CD14-positive monocyte (primary cell): Measurements from ENCODE around the gene LPO. TPM values are rescaled to one million over a fixed set of nuclear protein-coding genes. Genes with fewer than 3 reads are reported as not detected.

Experiments
- DNase-seq, 3 donors: peaks; one replicate each; pipeline ENCODE4 v3.0.0-alpha.2; 2011 to 2022
- H2AFZ ChIP-seq: 2 replicates; pipeline ENCODE4 v1.6.0; 2012; ENCODE audit warnings: mild to moderate bottlenecking, low read depth, low read length, inconsistent platforms; ENCODE audit not compliant: insufficient read depth, poor library complexity, severe bottlenecking
- H3K27ac ChIP-seq, 2 donors: 1 replicate in 1 of 2; 2 replicates in 1 of 2; pipeline ENCODE4 v1.5.1; 2012 to 2013; ENCODE audit warnings: low read length in 2 of 2, control low read depth in 1 of 2, inconsistent platforms in 1 of 2, low read depth in 1 of 2, mild to moderate bottlenecking in 1 of 2
- H3K27me3 ChIP-seq, 2 donors: one replicate each; pipeline versions ENCODE4 v1.6.0 to v1.6.1; 2011 to 2013; ENCODE audit warnings: low read length in 2 of 2; ENCODE audit not compliant: control insufficient read depth in 2 of 2, insufficient read depth in 2 of 2
- H3K36me3 ChIP-seq, 2 donors: replicated peaks in 1 of 2; 1 replicate in 1 of 2; 2 replicates in 1 of 2; pipeline versions ENCODE4 v1.5.1 to v1.6.1; 2012 to 2013; ENCODE audit warnings: low read length in 2 of 2, control low read depth in 1 of 2, inconsistent platforms in 1 of 2, mild to moderate bottlenecking in 1 of 2; ENCODE audit not compliant: insufficient read depth in 2 of 2, control insufficient read depth in 1 of 2
- H3K4me1 ChIP-seq, 2 donors: 1 replicate in 1 of 2; 2 replicates in 1 of 2; pipeline versions ENCODE4 v1.5.1 to v1.6.1; 2012 to 2013; ENCODE audit warnings: low read length in 2 of 2, control low read depth in 1 of 2, inconsistent platforms in 1 of 2, mild to moderate bottlenecking in 1 of 2, moderate library complexity in 1 of 2; ENCODE audit not compliant: insufficient read depth in 2 of 2, control insufficient read depth in 1 of 2
- H3K4me2 ChIP-seq: replicated peaks from 2 replicates; pipeline ENCODE3; 2012; ENCODE audit warnings: low read length, moderate library complexity, mild to moderate bottlenecking; ENCODE audit not compliant: poor library complexity, severe bottlenecking; ENCODE audit errors: extremely low read depth
- H3K4me3 ChIP-seq, 3 experiments: fragments of 200-600 bp in 1 of 3; sonication (generic) in 1 of 3; replicated peaks in 1 of 3; 1 replicate in 2 of 3; 2 replicates in 1 of 3; pipeline ENCODE4 v1.5.1; 2011 to 2013; ENCODE audit warnings: low read length in 3 of 3, mild to moderate bottlenecking in 3 of 3, control low read depth in 2 of 3, low read depth in 2 of 3, inconsistent platforms in 1 of 3, moderate library complexity in 1 of 3
- H3K79me2 ChIP-seq: 2 replicates; pipeline ENCODE4 v1.6.0; 2012; ENCODE audit warnings: mild to moderate bottlenecking, control low read depth, inconsistent platforms, low read length, moderate library complexity; ENCODE audit not compliant: insufficient read depth
- H3K9ac ChIP-seq: 2 replicates; pipeline ENCODE4 v1.6.0; 2017; ENCODE audit warnings: low read length, mild to moderate bottlenecking; ENCODE audit not compliant: insufficient read depth, poor library complexity, severe bottlenecking
- H3K9me3 ChIP-seq, 2 donors: replicated peaks in 1 of 2; 1 replicate in 1 of 2; 2 replicates in 1 of 2; pipeline versions ENCODE4 v1.5.1 to v1.6.1; 2012 to 2013; ENCODE audit warnings: low read length in 2 of 2, control low read depth in 1 of 2; ENCODE audit not compliant: control insufficient read depth in 1 of 2, insufficient read depth in 1 of 2
- H4K20me1 ChIP-seq: 2 replicates; pipeline ENCODE4 v1.6.0; 2012; ENCODE audit warnings: mild to moderate bottlenecking, low read length, control low read depth, moderate library complexity; ENCODE audit not compliant: insufficient read depth
- H3K27ac Mint-ChIP-seq, 7 donors: one replicate each; pipeline ENCODE4 v1.8.0; 2020; ENCODE audit warnings: mild to moderate bottlenecking in 7 of 7, mixed read lengths in 7 of 7, moderate library complexity in 6 of 7, inconsistent platforms in 2 of 7
- H3K27me3 Mint-ChIP-seq, 3 donors: one replicate each; pipeline ENCODE4 v1.8.0; 2021 to 2022; ENCODE audit warnings: low read depth in 3 of 3, mild to moderate bottlenecking in 3 of 3, mixed read lengths in 3 of 3, moderate library complexity in 3 of 3, inconsistent platforms in 1 of 3
- H3K36me3 Mint-ChIP-seq, 2 donors: one replicate each; pipeline ENCODE4 v1.8.0; 2020; ENCODE audit warnings: mixed read lengths in 2 of 2, inconsistent platforms in 1 of 2, mild to moderate bottlenecking in 1 of 2
- H3K4me1 Mint-ChIP-seq: one replicate; pipeline ENCODE4 v1.8.0; 2020; ENCODE audit warnings: mild to moderate bottlenecking, mixed read lengths
- H3K4me3 Mint-ChIP-seq, 2 donors: one replicate each; pipeline ENCODE4 v1.8.0; 2020; ENCODE audit warnings: mild to moderate bottlenecking in 2 of 2, mixed read lengths in 2 of 2, moderate library complexity in 1 of 2
- H3K9me3 Mint-ChIP-seq, 7 donors: one replicate each; pipeline ENCODE4 v1.8.0; 2020 to 2022; ENCODE audit warnings: mixed read lengths in 7 of 7, mild to moderate bottlenecking in 6 of 7, moderate library complexity in 6 of 7, inconsistent platforms in 2 of 7
- WGBS: methylation state at CpG from one replicate; pipeline ENCODE4 v1.1.5; 2013; ENCODE audit warnings: missing lambda C conversion rate; ENCODE audit not compliant: insufficient coverage; 5-methylcytosine and 5-hydroxymethylcytosine counted together
- intact Hi-C, 2 donors: fragments of 100-400 bp; cut with micrococcal nuclease; formaldehyde crosslinking; loops; one replicate each; pipeline versions ENCODE4 v1.15.0 to v1.15.1; 2023
- polyA plus RNA-seq, 3 donors: library from polyadenylated mRNA; depleted of rRNA in 1 of 3; unstranded in 2 of 3; stranded (reverse) in 1 of 3; fragments of 300-500 nt in 2 of 3; fragments of >200 nt in 1 of 3; fragmentation: Illumina TruSeq in 2 of 3; gene quantifications; 1 replicate in 2 of 3; 2 replicates in 1 of 3; pipeline ENCODE4 v1.2.3, GENCODE V29; 2012 to 2021
- TF ChIP-seq, protein P1 (sequence below): fragments of 200-600 bp; IDR thresholded peaks from one replicate; pipeline ENCODE4 v1.8.0; 2022; ENCODE audit warnings: antibody characterized with exemption, mild to moderate bottlenecking

Gene LPO
- polyA plus RNA-seq, 3 donors, result 0.04 to 0.43 TPM; not detected in 1

GRCh38 chr17:58205936-58206335 lies 32.4 kb upstream of the LPO start:
- H3K27ac Mint-ChIP-seq, result no peak overlapping the region
- Histone ChIP-seq H3K4me3 (no peak overlapping the region), H3K36me3 (peaks cover 8 to 13% of the 10 kb centered on the region in 2 donors), H3K9me3 (no peaks in the 10 kb centered on the region), H3K27me3 (peaks cover 0 to 3% of the 10 kb centered on the region in 2 donors), H3K79me2 (no peaks in the 10 kb centered on the region), H3K4me2 (no peak overlapping the region), H3K9ac (no peak overlapping the region), H4K20me1 (no peaks in the 10 kb centered on the region), H3K4me1 (no peaks in the 10 kb centered on the region), H3K27ac (no peak overlapping the region), H2AFZ (no peak overlapping the region)
- WGBS, result 83% methylated on average over 3 of the region's 11 CpGs
- TF ChIP-seq, protein P1, sequence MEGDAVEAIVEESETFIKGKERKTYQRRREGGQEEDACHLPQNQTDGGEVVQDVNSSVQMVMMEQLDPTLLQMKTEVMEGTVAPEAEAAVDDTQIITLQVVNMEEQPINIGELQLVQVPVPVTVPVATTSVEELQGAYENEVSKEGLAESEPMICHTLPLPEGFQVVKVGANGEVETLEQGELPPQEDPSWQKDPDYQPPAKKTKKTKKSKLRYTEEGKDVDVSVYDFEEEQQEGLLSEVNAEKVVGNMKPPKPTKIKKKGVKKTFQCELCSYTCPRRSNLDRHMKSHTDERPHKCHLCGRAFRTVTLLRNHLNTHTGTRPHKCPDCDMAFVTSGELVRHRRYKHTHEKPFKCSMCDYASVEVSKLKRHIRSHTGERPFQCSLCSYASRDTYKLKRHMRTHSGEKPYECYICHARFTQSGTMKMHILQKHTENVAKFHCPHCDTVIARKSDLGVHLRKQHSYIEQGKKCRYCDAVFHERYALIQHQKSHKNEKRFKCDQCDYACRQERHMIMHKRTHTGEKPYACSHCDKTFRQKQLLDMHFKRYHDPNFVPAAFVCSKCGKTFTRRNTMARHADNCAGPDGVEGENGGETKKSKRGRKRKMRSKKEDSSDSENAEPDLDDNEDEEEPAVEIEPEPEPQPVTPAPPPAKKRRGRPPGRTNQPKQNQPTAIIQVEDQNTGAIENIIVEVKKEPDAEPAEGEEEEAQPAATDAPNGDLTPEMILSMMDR, result no peak
- H3K4me3 Mint-ChIP-seq, result no peak overlapping the region
- H3K9me3 Mint-ChIP-seq, result peaks cover 0 to 1% (median 0%) of the 10 kb centered on the region in 7 donors
- H3K4me1 Mint-ChIP-seq, result no peaks in the 10 kb centered on the region
- intact Hi-C loops, result no loop called here
- peaks cover 27 to 32% of the 10 kb centered on the region in 2 donors for H3K36me3 Mint-ChIP-seq
- no peak for DNase-seq
- H3K27me3 Mint-ChIP-seq, result peaks cover 5 to 7% (median 5%) of the 10 kb centered on the region in 3 donors

DNA sequence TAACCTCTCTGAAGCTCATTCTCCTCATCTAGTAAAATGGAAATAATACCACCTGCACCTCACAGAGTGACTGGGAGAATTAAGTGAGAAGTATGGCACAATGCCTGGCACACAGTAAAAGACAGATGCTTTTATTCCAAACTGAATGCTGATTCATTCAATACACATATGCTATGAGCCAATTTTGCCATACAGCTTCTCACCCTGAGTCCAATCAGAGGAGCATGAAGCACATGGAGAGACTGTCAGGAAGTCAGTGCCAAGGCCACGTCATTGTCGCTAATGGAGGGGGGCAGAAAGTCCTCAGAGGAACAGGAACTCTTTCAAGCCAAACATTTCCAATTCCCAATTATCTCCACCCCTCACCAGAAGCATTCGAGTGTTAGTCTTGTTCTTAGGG lies 30.9 kb upstream of the LPO start:
- H3K4me2 ChIP-seq, result no peak overlapping the region
- peaks cover 35 to 36% of the 10 kb centered on the region in 2 donors for H3K36me3 Mint-ChIP-seq
- DNase-seq, result no peak
- H3K27me3 ChIP-seq, result no peaks in the 10 kb centered on the region
- H3K36me3 ChIP-seq, result peaks cover 10 to 19% of the 10 kb centered on the region in 2 donors
- H3K9me3 ChIP-seq, result no peaks in the 10 kb centered on the region
- no peak overlapping the region for H3K27ac Mint-ChIP-seq
- no peak overlapping the region for H3K9ac ChIP-seq
- H3K4me1 ChIP-seq, result no peaks in the 10 kb centered on the region
- H3K9me3 Mint-ChIP-seq, result peaks cover 0 to 1% (median 0%) of the 10 kb centered on the region in 7 donors
- intact Hi-C loops, result no loop called here
- TF ChIP-seq, protein P1, result no peak
- peaks cover 0 to 2% (median 2%) of the 10 kb centered on the region in 3 donors for H3K27me3 Mint-ChIP-seq
- no peak overlapping the region for H2AFZ ChIP-seq
- H4K20me1 ChIP-seq, result no peaks in the 10 kb centered on the region
- no peak overlapping the region for H3K4me3 ChIP-seq
- H3K4me1 Mint-ChIP-seq, result no peaks in the 10 kb centered on the region
- no peak overlapping the region for H3K4me3 Mint-ChIP-seq
- no peaks in the 10 kb centered on the region for H3K79me2 ChIP-seq
- WGBS, result 100% methylated on average over 1 of the region's 3 CpGs
- H3K27ac ChIP-seq, result no peak overlapping the region
